ENCODE data around the gene MGAT5.

MGAT5 gene

GRCh38 chr2:134498654-134499053 is 244.8 kb downstream of the MGAT5 start:
- Histone ChIP-seq H3K36me3 (ENCODE audit: control insufficient read depth in 1 of 2, insufficient read depth in 2 of 2, low read depth in 1 of 2, low read length in 2 of 2) (peaks cover 0 to 4% of the 10 kb centered on the region in 2 experiments), H2AFZ (ENCODE audit: low read depth, low read length) (no peak overlapping the region), H2BK15ac (ENCODE audit: low read depth, poor library complexity, severe bottlenecking) (no peak overlapping the region), H3K9me3 (ENCODE audit: control insufficient read depth, low read length) (no peaks in the 10 kb centered on the region), H3K27me3 (ENCODE audit: control insufficient read depth in 1 of 2, insufficient read depth in 1 of 2, low read length in 2 of 2) (peaks cover 0 to 18% of the 10 kb centered on the region in 2 experiments), H3K23ac (ENCODE audit: low read length in 2 of 2) (no peak overlapping the region), H2BK12ac (ENCODE audit: low read length in 2 of 2) (no peak overlapping the region), H3K4ac (ENCODE audit: low read depth in 1 of 2, low read length in 2 of 2) (no peak overlapping the region), H3K27ac (ENCODE audit: low read length, poor library complexity, severe bottlenecking) (no peak overlapping the region), H3K79me1 (replicated peaks; ENCODE audit: low read length, poor library complexity, severe bottlenecking) (peaks cover 17% of the 10 kb centered on the region), H4K8ac (ENCODE audit: low read length) (no peak overlapping the region), H3K4me2 (ENCODE audit: low read length, poor library complexity, severe bottlenecking) (no peak overlapping the region), H2BK120ac (ENCODE audit: low read depth, low read length) (no peak overlapping the region), H3K4me1 (ENCODE audit: control insufficient read depth, insufficient read depth, low read depth, low read length) (peaks cover 19% of the 10 kb centered on the region), H3K14ac (ENCODE audit: low read length in 2 of 2) (no peak overlapping the region), H2AK5ac (ENCODE audit: low read length, severe bottlenecking) (no peak overlapping the region), H3K9ac (ENCODE audit: low read length) (no peak overlapping the region), H4K91ac (ENCODE audit: low read length) (no peak overlapping the region), H2BK5ac (ENCODE audit: low read depth, low read length, poor library complexity, severe bottlenecking) (no peak overlapping the region), H3K18ac (ENCODE audit: low read depth in 1 of 2, low read length in 2 of 2) (no peak overlapping the region), H3K4me3 (ENCODE audit: insufficient read depth in 1 of 2, low read depth in 1 of 2, low read length in 2 of 2) (no peak overlapping the region)
- no peak for DNase-seq
- 84% methylated on average over 5 of the region's 7 CpGs for WGBS

GRCh38 chr2:134499307-134499926 is 245.5 kb downstream of the MGAT5 start:
- Histone ChIP-seq H3K14ac (ENCODE audit: low read length in 2 of 2) (no peak overlapping the region), H3K18ac (ENCODE audit: low read depth in 1 of 2, low read length in 2 of 2) (no peak overlapping the region), H3K4ac (ENCODE audit: low read depth in 1 of 2, low read length in 2 of 2) (no peak overlapping the region), H4K91ac (ENCODE audit: low read length) (no peak overlapping the region), H3K36me3 (ENCODE audit: control insufficient read depth in 1 of 2, insufficient read depth in 2 of 2, low read depth in 1 of 2, low read length in 2 of 2) (peaks cover 0 to 5% of the 10 kb centered on the region in 2 experiments), H4K8ac (ENCODE audit: low read length) (no peak overlapping the region), H2BK12ac (ENCODE audit: low read length in 2 of 2) (no peak overlapping the region), H3K27ac (ENCODE audit: low read length, poor library complexity, severe bottlenecking) (peak overlapping the region; percentile 34), H2BK120ac (ENCODE audit: low read depth, low read length) (no peak overlapping the region), H3K4me1 (ENCODE audit: control insufficient read depth, insufficient read depth, low read depth, low read length) (peaks cover 19% of the 10 kb centered on the region), H3K9ac (ENCODE audit: low read length) (no peak overlapping the region), H3K9me3 (ENCODE audit: control insufficient read depth, low read length) (no peaks in the 10 kb centered on the region), H2BK15ac (ENCODE audit: low read depth, poor library complexity, severe bottlenecking) (no peak overlapping the region), H2BK5ac (ENCODE audit: low read depth, low read length, poor library complexity, severe bottlenecking) (no peak overlapping the region), H3K27me3 (ENCODE audit: control insufficient read depth in 1 of 2, insufficient read depth in 1 of 2, low read length in 2 of 2) (peaks cover 0 to 21% of the 10 kb centered on the region in 2 experiments), H3K4me3 (ENCODE audit: insufficient read depth in 1 of 2, low read depth in 1 of 2, low read length in 2 of 2) (no peak overlapping the region), H3K23ac (ENCODE audit: low read length in 2 of 2) (no peak overlapping the region), H2AFZ (ENCODE audit: low read depth, low read length) (no peak overlapping the region), H3K79me1 (replicated peaks; ENCODE audit: low read length, poor library complexity, severe bottlenecking) (peaks cover 17% of the 10 kb centered on the region), H3K4me2 (ENCODE audit: low read length, poor library complexity, severe bottlenecking) (peak overlapping the region; percentile 14), H2AK5ac (ENCODE audit: low read length, severe bottlenecking) (peak overlapping the region; percentile 44)
- DNase-seq = no peak
- 84% methylated on average over 9 of the region's 9 CpGs for WGBS

- H3K4me1 ChIP-seq (ENCODE audit: control insufficient read depth, insufficient read depth, low read depth, low read length) = peaks cover 19% of the 10 kb centered on the region
- H3K27me3 ChIP-seq (ENCODE audit: control insufficient read depth in 1 of 2, insufficient read depth in 1 of 2, low read length in 2 of 2) = peaks cover 0 to 18% of the 10 kb centered on the region in 2 experiments
- no peak overlapping the region for H2BK12ac ChIP-seq (ENCODE audit: low read length in 2 of 2)
- H3K9ac ChIP-seq (ENCODE audit: low read length) = no peak overlapping the region
- peak overlapping the region; percentile 53 for H2AK5ac ChIP-seq (ENCODE audit: low read length, severe bottlenecking)
- H3K79me1 ChIP-seq (replicated peaks; ENCODE audit: low read length, poor library complexity, severe bottlenecking) = peaks cover 19% of the 10 kb centered on the region
- H3K4me2 ChIP-seq (ENCODE audit: low read length, poor library complexity, severe bottlenecking) = no peak overlapping the region
- no peak overlapping the region for H2AFZ ChIP-seq (ENCODE audit: low read depth, low read length)
- peak; percentile 10 for DNase-seq
- H2BK120ac ChIP-seq (ENCODE audit: low read depth, low read length) = no peak overlapping the region
- H4K91ac ChIP-seq (ENCODE audit: low read length) = no peak overlapping the region
- no peak overlapping the region for H3K4me3 ChIP-seq (ENCODE audit: insufficient read depth in 1 of 2, low read depth in 1 of 2, low read length in 2 of 2)
- H3K14ac ChIP-seq (ENCODE audit: low read length in 2 of 2) = no peak overlapping the region
- H3K27ac ChIP-seq (ENCODE audit: low read length, poor library complexity, severe bottlenecking) = no peak overlapping the region
- H3K9me3 ChIP-seq (ENCODE audit: control insufficient read depth, low read length) = no peaks in the 10 kb centered on the region
- no peak overlapping the region for H4K8ac ChIP-seq (ENCODE audit: low read length)
- H2BK15ac ChIP-seq (ENCODE audit: low read depth, poor library complexity, severe bottlenecking) = no peak overlapping the region
- no peak overlapping the region for H3K23ac ChIP-seq (ENCODE audit: low read length in 2 of 2)
- H3K18ac ChIP-seq (ENCODE audit: low read depth in 1 of 2, low read length in 2 of 2) = no peak overlapping the region
- peaks cover 0 to 9% of the 10 kb centered on the region in 2 experiments for H3K36me3 ChIP-seq (ENCODE audit: control insufficient read depth in 1 of 2, insufficient read depth in 2 of 2, low read depth in 1 of 2, low read length in 2 of 2)
- no peak overlapping the region for H3K4ac ChIP-seq (ENCODE audit: low read depth in 1 of 2, low read length in 2 of 2)
- H2BK5ac ChIP-seq (ENCODE audit: low read depth, low read length, poor library complexity, severe bottlenecking) = no peak overlapping the region
- 33% methylated on average over 8 of the region's 9 CpGs for WGBS
These were observed 246.5 kb downstream of the MGAT5 start for GRCh38 chr2:134500211-134500935.

- no peak overlapping the region for H3K4me3 ChIP-seq (ENCODE audit: insufficient read depth in 1 of 2, low read depth in 1 of 2, low read length in 2 of 2)
- H3K27me3 ChIP-seq (ENCODE audit: control insufficient read depth in 1 of 2, insufficient read depth in 1 of 2, low read length in 2 of 2) = peaks cover 0 to 23% of the 10 kb centered on the region in 2 experiments
- no peak overlapping the region for H3K14ac ChIP-seq (ENCODE audit: low read length in 2 of 2)
- no peak overlapping the region for H3K23ac ChIP-seq (ENCODE audit: low read length in 2 of 2)
- H4K8ac ChIP-seq (ENCODE audit: low read length) = no peak overlapping the region
- peak overlapping the region; percentile 71 for H3K27ac ChIP-seq (ENCODE audit: low read length, poor library complexity, severe bottlenecking)
- DNase-seq = no peak
- H3K79me1 ChIP-seq (replicated peaks; ENCODE audit: low read length, poor library complexity, severe bottlenecking) = peaks cover 23% of the 10 kb centered on the region
- no peaks in the 10 kb centered on the region for H3K9me3 ChIP-seq (ENCODE audit: control insufficient read depth, low read length)
- no peak overlapping the region for H2BK12ac ChIP-seq (ENCODE audit: low read length in 2 of 2)
- H2BK5ac ChIP-seq (ENCODE audit: low read depth, low read length, poor library complexity, severe bottlenecking) = no peak overlapping the region
- peaks cover 19% of the 10 kb centered on the region for H3K4me1 ChIP-seq (ENCODE audit: control insufficient read depth, insufficient read depth, low read depth, low read length)
- no peak overlapping the region for H4K91ac ChIP-seq (ENCODE audit: low read length)
- no peak overlapping the region for H3K18ac ChIP-seq (ENCODE audit: low read depth in 1 of 2, low read length in 2 of 2)
- H2BK120ac ChIP-seq (ENCODE audit: low read depth, low read length) = no peak overlapping the region
- no peak overlapping the region for H3K4me2 ChIP-seq (ENCODE audit: low read length, poor library complexity, severe bottlenecking)
- 92% methylated on average over 2 of the region's 6 CpGs for WGBS
- H3K4ac ChIP-seq (ENCODE audit: low read depth in 1 of 2, low read length in 2 of 2) = no peak overlapping the region
- no peak overlapping the region for H2BK15ac ChIP-seq (ENCODE audit: low read depth, poor library complexity, severe bottlenecking)
- H3K9ac ChIP-seq (ENCODE audit: low read length) = no peak overlapping the region
- H3K36me3 ChIP-seq (ENCODE audit: control insufficient read depth in 1 of 2, insufficient read depth in 2 of 2, low read depth in 1 of 2, low read length in 2 of 2) = peaks cover 0 to 9% of the 10 kb centered on the region in 2 experiments
- no peak overlapping the region for H2AK5ac ChIP-seq (ENCODE audit: low read length, severe bottlenecking)
- no peak overlapping the region for H2AFZ ChIP-seq (ENCODE audit: low read depth, low read length)
These were observed 247.7 kb downstream of the MGAT5 start for GRCh38 chr2:134501476-134502091.

Data from mesenchymal stem cell (in vitro differentiated cells and primary cell).